ENCODE results near the gene FOXP1. TPM values are rescaled to one million over a fixed set of nuclear protein-coding genes. Genes with fewer than 3 reads are reported as not detected.

The FOXP1 gene
- total RNA-seq, 2 experiments from 2014 or later: 493 to 508 TPM

DNA sequence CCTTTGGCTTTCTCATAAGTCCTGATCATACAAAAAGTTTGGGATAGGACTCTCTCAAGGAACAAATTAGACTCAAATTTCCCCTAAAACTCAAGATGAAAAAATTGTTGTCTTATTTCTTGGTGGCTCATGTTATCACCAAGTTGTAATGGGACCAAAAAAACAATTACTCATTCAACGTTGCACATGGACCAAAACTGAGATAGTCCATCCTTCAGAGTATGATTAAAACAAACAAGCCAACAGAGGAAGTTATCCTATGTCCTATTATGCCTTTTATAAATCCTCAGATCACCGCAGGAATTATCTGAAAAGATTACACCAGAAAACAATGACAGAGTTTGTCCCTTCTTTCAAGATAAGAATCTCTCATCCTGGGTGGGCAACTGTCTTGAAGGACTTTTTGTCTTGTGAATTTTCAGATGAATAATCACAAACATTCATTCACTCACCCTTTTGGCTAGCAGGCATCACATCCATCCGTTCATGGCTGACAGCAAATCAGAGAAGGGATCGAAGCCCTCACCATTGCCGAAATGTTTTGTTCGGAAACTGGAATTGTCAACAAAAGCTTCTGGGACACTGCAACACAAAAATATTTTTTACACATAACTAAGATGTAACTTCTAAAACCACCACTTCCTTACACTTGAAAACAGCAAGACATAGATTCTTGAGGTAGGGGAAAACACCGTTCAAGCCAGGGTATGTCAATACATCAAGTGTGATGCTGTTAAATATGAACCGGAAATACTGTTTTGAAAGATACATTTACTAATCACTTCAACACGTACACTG lies 90.4 kb downstream of the FOXP1 start:
- ChIA-PET POLR2A (interaction anchor here (0.9 to 2.4 kb wide), 10 partner anchors 10 to 430 kb away, joined by 3 to 11 read pairs (median 4); no protein-coding TSS in a partner anchor), CTCF (no interaction called here)
- ATAC-seq (ENCODE audit: poor library complexity): peak; percentile 69
- Histone ChIP-seq H3K36me3 (ENCODE audit: insufficient read depth, low read length) (no peaks in the 10 kb centered on the region), H3K9me3 (ENCODE audit: control insufficient read depth in 1 of 2, insufficient read depth in 1 of 2, low read length in 2 of 2) (peaks cover 0 to 3% of the 10 kb centered on the region in 2 experiments), H3K4me1 (ENCODE audit: insufficient read depth, low read length) (peaks cover 77% of the 10 kb centered on the region), H3K27ac (ENCODE audit: low read depth in 1 of 2, low read length in 2 of 2) (peak overlapping the region; percentile 87 to 88), H3K27me3 (ENCODE audit: control insufficient read depth in 1 of 2, insufficient read depth in 2 of 2, low read length in 2 of 2) (no peaks in the 10 kb centered on the region), H3K4me3 (ENCODE audit: low read length) (peak overlapping the region; percentile 44)
- Mint-ChIP-seq H3K4me3 (peak overlapping the region; percentile 88), H3K4me1 (ENCODE audit: low read depth) (peaks cover 93% of the 10 kb centered on the region), H3K27ac (peak overlapping the region; percentile 95), H3K27me3 (no peaks in the 10 kb centered on the region), H3K36me3 (ENCODE audit: low read depth) (peaks cover 47% of the 10 kb centered on the region), H3K9me3 (peaks cover 3% of the 10 kb centered on the region)
- intact Hi-C loops (cut with DNase I, micrococcal nuclease): loop anchor here in 1 of 2 experiments (2.0 to 5.0 kb wide), 7 partner anchors 20 to 481 kb away; no protein-coding TSS in a partner anchor
- TF ChIP-seq, protein P1, sequence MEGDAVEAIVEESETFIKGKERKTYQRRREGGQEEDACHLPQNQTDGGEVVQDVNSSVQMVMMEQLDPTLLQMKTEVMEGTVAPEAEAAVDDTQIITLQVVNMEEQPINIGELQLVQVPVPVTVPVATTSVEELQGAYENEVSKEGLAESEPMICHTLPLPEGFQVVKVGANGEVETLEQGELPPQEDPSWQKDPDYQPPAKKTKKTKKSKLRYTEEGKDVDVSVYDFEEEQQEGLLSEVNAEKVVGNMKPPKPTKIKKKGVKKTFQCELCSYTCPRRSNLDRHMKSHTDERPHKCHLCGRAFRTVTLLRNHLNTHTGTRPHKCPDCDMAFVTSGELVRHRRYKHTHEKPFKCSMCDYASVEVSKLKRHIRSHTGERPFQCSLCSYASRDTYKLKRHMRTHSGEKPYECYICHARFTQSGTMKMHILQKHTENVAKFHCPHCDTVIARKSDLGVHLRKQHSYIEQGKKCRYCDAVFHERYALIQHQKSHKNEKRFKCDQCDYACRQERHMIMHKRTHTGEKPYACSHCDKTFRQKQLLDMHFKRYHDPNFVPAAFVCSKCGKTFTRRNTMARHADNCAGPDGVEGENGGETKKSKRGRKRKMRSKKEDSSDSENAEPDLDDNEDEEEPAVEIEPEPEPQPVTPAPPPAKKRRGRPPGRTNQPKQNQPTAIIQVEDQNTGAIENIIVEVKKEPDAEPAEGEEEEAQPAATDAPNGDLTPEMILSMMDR (IDR thresholded peaks at IDR 0.05): no peak
- peak in 9 of 14 experiments; percentile 20 to 90 (median 43) for DNase-seq

DNA sequence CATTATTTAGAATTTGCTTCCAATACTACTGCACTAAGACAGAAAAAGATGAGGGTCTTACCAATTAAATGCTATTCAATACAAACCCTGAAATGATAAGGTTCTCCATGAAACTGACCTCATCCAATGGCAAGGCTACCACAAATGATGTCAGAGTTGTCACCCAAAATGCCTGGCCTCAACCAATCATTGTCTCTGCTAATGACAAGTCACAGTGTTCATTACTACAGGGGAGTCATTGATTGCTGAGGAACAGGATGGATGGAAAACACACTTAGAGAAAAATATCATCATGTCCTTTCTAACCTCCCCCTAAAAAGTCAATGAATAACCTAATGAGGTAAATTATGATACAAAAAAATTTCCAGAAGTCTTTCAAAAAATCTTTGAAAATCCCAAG lies 91.0 kb downstream of the FOXP1 start:
- intact Hi-C loops (cut with DNase I, micrococcal nuclease): loop anchor here in 1 of 2 experiments (2.0 to 5.0 kb wide), 7 partner anchors 20 to 480 kb away; no protein-coding TSS in a partner anchor
- peaks cover 93% of the 10 kb centered on the region for H3K4me1 Mint-ChIP-seq (ENCODE audit: low read depth)

DNA sequence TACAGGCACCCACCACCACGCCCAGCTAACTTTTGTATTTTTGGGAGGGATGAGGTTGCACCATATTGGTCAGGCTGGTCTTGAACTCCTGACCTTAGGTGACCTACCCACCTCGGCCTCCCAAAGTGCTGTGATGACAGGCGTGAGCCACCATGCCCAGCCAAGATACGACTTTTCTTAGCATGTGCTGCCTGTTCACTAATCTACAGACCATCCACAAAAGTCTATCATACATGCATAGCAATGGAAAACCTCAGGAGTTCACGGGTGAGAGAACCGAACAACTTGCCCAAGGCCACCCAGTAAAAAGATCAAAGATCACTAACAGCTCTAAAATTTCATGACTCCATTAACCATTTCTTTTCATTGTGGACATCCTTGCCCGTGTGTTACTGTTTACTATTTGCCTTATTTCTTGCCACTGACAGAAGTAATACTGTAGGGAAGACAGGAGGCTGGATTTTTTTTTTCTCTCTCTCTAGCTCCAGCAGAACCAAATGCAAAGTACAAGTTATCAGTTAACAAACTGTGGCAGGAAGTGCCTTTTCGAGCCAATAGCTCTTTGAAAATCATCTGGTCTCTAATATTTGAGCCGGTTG lies 92.3 kb downstream of the FOXP1 start:
- H3K36me3 Mint-ChIP-seq (ENCODE audit: low read depth): peaks cover 57% of the 10 kb centered on the region
- H3K27ac Mint-ChIP-seq: peak overlapping the region; percentile 95
- H3K4me3 Mint-ChIP-seq: peak overlapping the region; percentile 86
- peaks cover 0 to 3% of the 10 kb centered on the region in 2 experiments for H3K9me3 ChIP-seq (ENCODE audit: control insufficient read depth in 1 of 2, insufficient read depth in 1 of 2, low read length in 2 of 2)
- ChIA-PET CTCF (interaction anchor here (1.4 to 1.5 kb wide), 2 partner anchors 35 to 62 kb away, joined by 3 to 4 read pairs; no protein-coding TSS in a partner anchor), POLR2A (interaction anchor here (0.6 to 2.3 kb wide), 22 partner anchors 10 to 432 kb away, joined by 3 to 37 read pairs (median 5); partner anchors contain the start of gene FOXP1)
- peak overlapping the region; percentile 44 for H3K4me3 ChIP-seq (ENCODE audit: low read length)
- H3K27ac ChIP-seq (ENCODE audit: low read depth in 1 of 2, low read length in 2 of 2): peak overlapping the region; percentile 87 to 88
- H3K9me3 Mint-ChIP-seq: peaks cover 3% of the 10 kb centered on the region
- no peak for ATAC-seq (ENCODE audit: poor library complexity)
- peaks cover 92% of the 10 kb centered on the region for H3K4me1 Mint-ChIP-seq (ENCODE audit: low read depth)
- H3K36me3 ChIP-seq (ENCODE audit: insufficient read depth, low read length): no peaks in the 10 kb centered on the region
- TF ChIP-seq, protein P1 (IDR thresholded peaks at IDR 0.05): no peak
- intact Hi-C loops (cut with DNase I, micrococcal nuclease): loop anchor here in 1 of 2 experiments (5.0 kb wide), 3 partner anchors 184 to 479 kb away; no protein-coding TSS in a partner anchor
- no peaks in the 10 kb centered on the region for H3K27me3 Mint-ChIP-seq
- H3K4me1 ChIP-seq (ENCODE audit: insufficient read depth, low read length): peaks cover 70% of the 10 kb centered on the region
- peak in 1 of 14 experiments; percentile 45 for DNase-seq
- no peaks in the 10 kb centered on the region for H3K27me3 ChIP-seq (ENCODE audit: control insufficient read depth in 1 of 2, insufficient read depth in 2 of 2, low read length in 2 of 2)

More for the DNA sequence above, 91.0 kb downstream of the FOXP1 start:
- DNase-seq (peak in 5 of 14 experiments; percentile 34 to 84 (median 77)), ATAC-seq (ENCODE audit: poor library complexity) (peak; percentile 28)
- peaks cover 3% of the 10 kb centered on the region for H3K9me3 Mint-ChIP-seq
- no peaks in the 10 kb centered on the region for H3K36me3 ChIP-seq (ENCODE audit: insufficient read depth, low read length)
- H3K4me3 Mint-ChIP-seq: peak overlapping the region; percentile 88
- H3K4me1 ChIP-seq (ENCODE audit: insufficient read depth, low read length): peaks cover 72% of the 10 kb centered on the region
- H3K4me3 ChIP-seq (ENCODE audit: low read length): peak overlapping the region; percentile 44
- H3K27ac Mint-ChIP-seq: peak overlapping the region; percentile 95
- POLR2A ChIA-PET: interaction anchor here (1.7 to 2.3 kb wide), 4 partner anchors 18 to 76 kb away, joined by 5 to 37 read pairs (median 8); no protein-coding TSS in a partner anchor
- peaks cover 0 to 3% of the 10 kb centered on the region in 2 experiments for H3K9me3 ChIP-seq (ENCODE audit: control insufficient read depth in 1 of 2, insufficient read depth in 1 of 2, low read length in 2 of 2)
- TF ChIP-seq, protein P1 (IDR thresholded peaks at IDR 0.05): no peak
- peaks cover 47% of the 10 kb centered on the region for H3K36me3 Mint-ChIP-seq (ENCODE audit: low read depth)
- no peaks in the 10 kb centered on the region for H3K27me3 ChIP-seq (ENCODE audit: control insufficient read depth in 1 of 2, insufficient read depth in 2 of 2, low read length in 2 of 2)
- H3K27me3 Mint-ChIP-seq: no peaks in the 10 kb centered on the region
- CTCF ChIA-PET: no interaction called here
- H3K27ac ChIP-seq (ENCODE audit: low read depth in 1 of 2, low read length in 2 of 2): peak overlapping the region; percentile 87 to 88
